Endodermal cell (in vitro differentiated cells): ENCODE measurements around the gene ELP5. TPM values are rescaled to one million over a fixed set of nuclear protein-coding genes. Genes with fewer than 3 reads are reported as not detected.
A peak's percentile ranks its signal among the peaks of the same experiment; 100 is the strongest.

Experiments used
- DNase-seq: peaks from one replicate; pipeline ENCODE4 v3.0.0-alpha.2; 2017
- H3K27ac ChIP-seq: 2 replicates; pipeline ENCODE4 v1.5.1; 2013; ENCODE audit warnings: mild to moderate bottlenecking, low read depth, low read length, moderate library complexity
- H3K27me3 ChIP-seq: 2 replicates; pipeline ENCODE4 v1.6.1; 2013; ENCODE audit warnings: mild to moderate bottlenecking, low read length, moderate library complexity; ENCODE audit not compliant: insufficient read depth, control insufficient read depth, poor library complexity, severe bottlenecking
- H3K36me3 ChIP-seq: 2 replicates; pipeline ENCODE4 v1.7.0; 2013; ENCODE audit warnings: mild to moderate bottlenecking, low read length, moderate library complexity; ENCODE audit not compliant: control insufficient read depth, insufficient read depth
- H3K4me1 ChIP-seq: one replicate; pipeline ENCODE4 v1.7.0; 2013; ENCODE audit warnings: low read length; ENCODE audit not compliant: control insufficient read depth, insufficient read depth
- H3K4me3 ChIP-seq: 2 replicates; pipeline ENCODE4 v1.5.1; 2013; ENCODE audit warnings: mild to moderate bottlenecking, low read length, moderate library complexity
- H3K9ac ChIP-seq: 2 replicates; pipeline ENCODE4 v1.6.1; 2013; ENCODE audit warnings: mild to moderate bottlenecking, low read length, moderate library complexity; ENCODE audit not compliant: poor library complexity, severe bottlenecking; ENCODE audit errors: extremely low read depth
- H3K9me3 ChIP-seq: 2 replicates; pipeline ENCODE4 v1.6.1; 2013; ENCODE audit warnings: mild to moderate bottlenecking, low read length, moderate library complexity; ENCODE audit not compliant: control insufficient read depth
- H3K27ac Mint-ChIP-seq: 2 replicates; pipeline ENCODE4 v1.8.0; 2020; ENCODE audit warnings: mixed read lengths
- H3K27me3 Mint-ChIP-seq: 2 replicates; pipeline ENCODE4 v1.8.0; 2021; ENCODE audit warnings: mild to moderate bottlenecking, mixed read lengths; ENCODE audit not compliant: insufficient read depth
- H3K36me3 Mint-ChIP-seq: 2 replicates; pipeline ENCODE4 v1.8.0; 2020; ENCODE audit warnings: low read depth, mixed read lengths
- H3K4me1 Mint-ChIP-seq: 2 replicates; pipeline ENCODE4 v1.8.0; 2020; ENCODE audit warnings: mixed read lengths
- H3K4me3 Mint-ChIP-seq: 2 replicates; pipeline ENCODE4 v1.8.0; 2020; ENCODE audit warnings: mild to moderate bottlenecking, moderate library complexity, mixed read lengths
- H3K9me3 Mint-ChIP-seq: 2 replicates; pipeline ENCODE4 v1.8.0; 2020; ENCODE audit warnings: mild to moderate bottlenecking, mixed read lengths
- WGBS, 2 experiments: methylation state at CpG; one replicate each; pipeline versions ENCODE4 v1.1.5 to v1.1.7; 2013; ENCODE audit warnings: missing lambda C conversion rate in 2 of 2, mixed read lengths in 1 of 2; ENCODE audit not compliant: insufficient coverage in 1 of 2, insufficient read length in 1 of 2; 5-methylcytosine and 5-hydroxymethylcytosine counted together
- total RNA-seq, 2 donors: library from RNA; stranded (reverse); fragmentation: NEBNext Ultra II Directional in 1 of 2; extraction: Animal tissue kit (Norgen Biotek cat#: 25700) in 1 of 2; gene quantifications; 2 replicates in 1 of 2; 3 replicates in 1 of 2; pipeline ENCODE4 v1.2.1, GENCODE V29; 2021
- TF ChIP-seq, protein P1 (sequence below): fragments of 200-600 bp; sonication (generic); conservative IDR thresholded peaks from 2 replicates; pipeline ENCODE4 v1.5.0; 2021; ENCODE audit warnings: antibody characterized with exemption, mild to moderate bottlenecking

Gene ELP5
- total RNA-seq, 2 donors from 2014 or later, result 45.3 to 68.0 TPM

DNA sequence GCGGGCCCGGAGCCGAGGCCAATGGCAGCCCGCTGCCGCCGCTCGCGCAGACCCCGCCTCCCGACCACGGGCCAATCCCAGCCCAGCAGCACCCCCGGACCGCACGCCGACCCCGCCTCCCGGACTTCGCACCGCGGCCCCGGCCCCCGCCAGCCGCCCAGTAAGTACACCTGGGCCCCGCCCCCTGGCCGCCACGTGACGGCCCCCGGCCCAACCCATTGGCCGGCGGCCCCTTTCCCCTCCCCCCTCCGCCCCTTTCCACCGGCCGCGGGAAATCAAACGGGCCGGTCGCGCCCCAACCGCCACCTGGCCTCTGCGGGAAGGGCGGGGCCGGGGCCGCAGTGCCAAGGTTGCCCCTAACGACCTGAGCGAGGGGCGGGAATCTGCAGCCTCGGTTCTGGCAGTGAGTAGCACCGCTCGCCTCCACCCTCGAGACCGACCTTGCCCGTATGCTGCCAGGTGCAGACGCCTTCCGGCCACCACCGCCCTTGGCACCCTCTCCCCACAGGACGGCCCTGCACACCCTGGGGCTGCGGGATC lies 42.7 kb downstream of the ELP5 start, which contains the start of gene YBX2:
YBX2 (minus strand) TSS at position 26 of the 540 bp plus-strand sequence. CDS start 139 bp downstream, outside the sequence.
- Histone ChIP-seq H3K27ac (no peak within 1 kb of the TSS), H3K4me3 (peak within 1 kb of the TSS; percentile 5), H3K9ac (no peak within 1 kb of the TSS), H3K27me3 (peaks cover 68% of the 10 kb centered on the region), H3K36me3 (no peaks in the 10 kb centered on the region), H3K9me3 (no peaks in the 10 kb centered on the region), H3K4me1 (no peaks in the 10 kb centered on the region)
- TF ChIP-seq, protein P1, sequence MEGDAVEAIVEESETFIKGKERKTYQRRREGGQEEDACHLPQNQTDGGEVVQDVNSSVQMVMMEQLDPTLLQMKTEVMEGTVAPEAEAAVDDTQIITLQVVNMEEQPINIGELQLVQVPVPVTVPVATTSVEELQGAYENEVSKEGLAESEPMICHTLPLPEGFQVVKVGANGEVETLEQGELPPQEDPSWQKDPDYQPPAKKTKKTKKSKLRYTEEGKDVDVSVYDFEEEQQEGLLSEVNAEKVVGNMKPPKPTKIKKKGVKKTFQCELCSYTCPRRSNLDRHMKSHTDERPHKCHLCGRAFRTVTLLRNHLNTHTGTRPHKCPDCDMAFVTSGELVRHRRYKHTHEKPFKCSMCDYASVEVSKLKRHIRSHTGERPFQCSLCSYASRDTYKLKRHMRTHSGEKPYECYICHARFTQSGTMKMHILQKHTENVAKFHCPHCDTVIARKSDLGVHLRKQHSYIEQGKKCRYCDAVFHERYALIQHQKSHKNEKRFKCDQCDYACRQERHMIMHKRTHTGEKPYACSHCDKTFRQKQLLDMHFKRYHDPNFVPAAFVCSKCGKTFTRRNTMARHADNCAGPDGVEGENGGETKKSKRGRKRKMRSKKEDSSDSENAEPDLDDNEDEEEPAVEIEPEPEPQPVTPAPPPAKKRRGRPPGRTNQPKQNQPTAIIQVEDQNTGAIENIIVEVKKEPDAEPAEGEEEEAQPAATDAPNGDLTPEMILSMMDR, result no peak
- H3K4me3 Mint-ChIP-seq, result peak within 1 kb of the TSS; percentile 40
- peaks cover 3% of the 10 kb centered on the region for H3K4me1 Mint-ChIP-seq
- no peaks in the 10 kb centered on the region for H3K9me3 Mint-ChIP-seq
- H3K27ac Mint-ChIP-seq, result no peak within 1 kb of the TSS
- 3 to 9% methylated on average over 18 to 55 of the region's 57 CpGs for WGBS, 2 experiments
- H3K27me3 Mint-ChIP-seq, result peaks cover 76% of the 10 kb centered on the region
- H3K36me3 Mint-ChIP-seq, result no peaks in the 10 kb centered on the region
- peak; percentile 100 for DNase-seq

DNA sequence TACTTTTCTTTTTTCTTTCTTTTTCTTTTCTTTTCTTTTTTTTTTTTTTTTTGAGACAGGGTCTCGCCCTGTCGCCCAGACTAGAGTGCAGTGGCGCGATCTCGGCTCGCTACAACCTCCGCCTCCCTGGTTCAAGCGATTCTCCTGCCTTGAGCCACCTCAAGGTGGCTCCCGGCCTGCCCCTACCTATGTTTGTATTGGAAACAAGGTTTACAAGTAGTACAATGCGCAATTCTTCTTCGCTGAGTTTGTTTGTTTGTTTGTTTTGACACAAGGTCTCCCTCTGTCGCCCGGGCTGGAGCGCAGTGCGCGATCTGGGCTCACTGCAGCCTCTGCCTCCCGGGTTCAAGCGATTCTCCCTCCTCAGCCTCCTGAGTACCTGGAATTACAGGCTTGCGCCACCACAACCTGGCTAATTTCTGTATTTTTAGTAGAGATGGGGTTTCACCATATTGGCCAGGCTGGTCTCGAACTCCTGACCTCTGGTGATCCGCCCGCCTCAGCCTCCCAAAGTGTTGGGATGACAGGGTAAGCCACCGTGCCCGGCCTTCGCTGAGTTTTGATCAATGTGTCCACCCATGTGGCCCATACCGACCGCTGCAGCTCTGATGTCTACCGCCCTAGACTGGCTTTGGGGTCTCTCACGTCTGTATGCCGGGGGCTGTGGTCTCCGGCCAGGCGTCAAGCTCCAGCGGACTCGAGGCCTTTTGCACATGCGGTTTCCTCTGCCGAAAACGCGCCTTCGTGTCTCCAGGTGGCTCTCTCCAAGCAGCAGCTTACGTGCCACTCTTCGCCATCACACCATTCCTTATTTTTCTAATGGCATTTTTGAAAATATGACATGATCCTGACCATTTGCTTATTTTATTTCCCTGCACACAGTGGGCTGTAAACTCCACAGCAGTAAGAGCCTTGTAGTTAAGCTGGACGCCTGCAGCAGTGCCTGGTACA lies 43.5 kb downstream of the ELP5 start:
- peak; percentile 77 for DNase-seq
- Mint-ChIP-seq H3K27me3 (peaks cover 79% of the 10 kb centered on the region), H3K4me3 (peak overlapping the region; percentile 22), H3K36me3 (no peaks in the 10 kb centered on the region), H3K9me3 (no peaks in the 10 kb centered on the region), H3K4me1 (peaks cover 3% of the 10 kb centered on the region), H3K27ac (no peak overlapping the region)
- Histone ChIP-seq H3K9me3 (no peaks in the 10 kb centered on the region), H3K27ac (no peak overlapping the region), H3K36me3 (no peaks in the 10 kb centered on the region), H3K4me3 (no peak overlapping the region), H3K27me3 (peaks cover 68% of the 10 kb centered on the region), H3K9ac (no peak overlapping the region), H3K4me1 (no peaks in the 10 kb centered on the region)
- TF ChIP-seq, protein P1, result peak; percentile 49
- WGBS, 2 experiments, result 73 to 76% methylated on average over 40 to 42 of the region's 42 CpGs

DNA sequence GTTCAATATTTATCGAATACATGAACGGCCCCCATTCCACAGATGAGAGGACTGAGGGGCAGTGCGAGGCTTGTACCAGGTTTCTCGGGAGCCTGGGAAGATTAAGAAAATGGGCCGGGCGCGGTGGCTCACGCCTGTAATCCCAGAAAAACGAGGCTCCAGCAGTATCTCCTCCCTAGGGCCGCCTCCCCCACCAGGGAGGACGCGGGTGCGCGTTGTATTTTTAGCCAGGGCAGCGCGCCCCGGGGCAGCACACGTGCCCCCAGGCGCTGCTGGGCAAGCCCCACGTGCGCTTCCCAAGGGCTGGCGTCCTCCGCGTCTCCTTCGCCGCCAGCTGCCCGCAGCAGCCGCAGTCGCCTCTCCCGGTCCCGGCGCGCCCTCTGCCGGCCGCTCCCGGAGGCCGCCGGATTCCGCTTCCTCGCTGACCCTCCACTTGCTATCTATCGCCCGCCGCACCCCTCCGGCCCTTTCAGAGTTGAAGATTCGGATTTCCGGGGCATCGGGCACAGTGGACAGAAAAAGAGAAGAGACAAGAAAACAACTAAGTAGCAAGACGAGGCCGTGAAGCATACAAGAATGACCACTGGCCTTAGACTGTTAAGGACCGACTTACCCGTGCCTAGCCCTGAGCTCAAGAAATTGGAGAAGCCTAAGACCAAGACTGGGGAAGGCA lies 44.3 kb downstream of the ELP5 start:
- Histone ChIP-seq H3K27me3 (peaks cover 62% of the 10 kb centered on the region), H3K9ac (no peak overlapping the region), H3K4me1 (no peaks in the 10 kb centered on the region), H3K9me3 (no peaks in the 10 kb centered on the region), H3K36me3 (no peaks in the 10 kb centered on the region), H3K27ac (no peak overlapping the region), H3K4me3 (no peak overlapping the region)
- H3K4me1 Mint-ChIP-seq, result peaks cover 3% of the 10 kb centered on the region
- 13 to 23% methylated on average over 10 to 51 of the region's 51 CpGs for WGBS, 2 experiments
- no peak overlapping the region for H3K4me3 Mint-ChIP-seq
- H3K27me3 Mint-ChIP-seq, result peaks cover 73% of the 10 kb centered on the region
- DNase-seq, result peak; percentile 98
- TF ChIP-seq, protein P1, result peak; percentile 97
- H3K36me3 Mint-ChIP-seq, result no peaks in the 10 kb centered on the region
- H3K27ac Mint-ChIP-seq, result no peak overlapping the region
- no peaks in the 10 kb centered on the region for H3K9me3 Mint-ChIP-seq
